ENCODE measurements around the gene TAF10. TPM values are rescaled to one million over a fixed set of nuclear protein-coding genes. Genes with fewer than 3 reads are reported as not detected.

Gene TAF10
- total RNA-seq, 1 experiment from 2014 or later: 142 TPM

GRCh38 chr11:6604081-6604626 is 7.9 kb downstream of the TAF10 start:
- no TSS peak for BruUV-seq (replicated peaks)

DNA sequence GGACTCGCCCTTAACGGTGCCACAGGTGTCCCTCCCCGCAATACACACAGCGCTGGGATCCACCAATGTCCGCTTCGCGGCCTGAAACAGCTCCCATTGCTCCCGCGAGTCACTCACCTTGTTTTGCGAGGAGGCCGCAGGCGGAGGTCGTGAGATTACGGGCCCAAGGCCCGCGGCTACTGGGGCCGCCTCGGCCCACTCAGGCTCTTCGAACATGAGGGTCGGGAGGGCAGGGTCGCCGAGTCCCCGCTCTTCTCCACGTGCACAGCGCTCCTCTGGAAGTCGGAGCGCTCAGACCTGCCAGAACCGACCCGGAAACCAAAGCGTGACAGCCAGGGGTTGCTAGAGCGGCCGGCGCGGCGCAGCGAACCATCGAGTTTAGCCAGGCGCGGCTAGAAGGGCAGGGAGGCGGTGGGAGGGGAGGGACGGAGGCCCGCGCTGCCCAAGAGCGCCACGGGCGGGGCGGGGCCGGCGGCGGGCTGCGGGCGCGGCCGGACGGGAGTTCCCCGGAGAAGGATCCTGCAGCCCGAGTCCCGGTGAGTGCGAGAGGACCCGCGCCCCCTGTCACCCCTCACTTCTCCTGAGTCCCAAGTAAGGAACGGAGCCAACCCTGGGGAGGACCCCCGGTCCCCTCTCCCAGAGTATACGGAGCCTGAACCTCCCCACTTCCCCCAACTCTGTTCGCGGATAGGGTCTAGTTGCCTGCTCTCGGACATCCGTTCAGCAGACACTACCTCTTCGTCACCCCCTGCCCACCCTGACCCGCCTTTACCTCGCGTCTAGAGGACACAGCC is 8.5 kb downstream of the TAF10 start, which contains the start of the genes ILK and RRP8:
Gene ILK (plus strand): TSS at position 488 of the 794 bp plus-strand sequence. CDS start 498 bp downstream, outside the sequence.
Gene RRP8 (minus strand): TSS at position 330 of the 794 bp plus-strand sequence. CDS start 114 bp downstream, at position 216.
- Mint-ChIP-seq H3K4me3 (ENCODE audit: unreplicated experiment) (no peak within 1 kb of the TSS), H3K4me1 (ENCODE audit: low read depth, unreplicated experiment) (peaks cover 17% of the 10 kb centered on the region), H3K36me3 (ENCODE audit: insufficient read depth, unreplicated experiment) (peaks cover 5% of the 10 kb centered on the region), H3K27ac (ENCODE audit: unreplicated experiment) (no peak within 1 kb of the TSS), H3K9me3 (ENCODE audit: unreplicated experiment) (no peaks in the 10 kb centered on the region), H3K27me3 (ENCODE audit: insufficient read depth, unreplicated experiment) (no peaks in the 10 kb centered on the region)
- TF ChIP-seq CTCF (IDR thresholded peaks at IDR 0.05; ENCODE audit: insufficient read depth in 1 of 2, low read depth in 1 of 2, low read length in 1 of 2, severe bottlenecking in 1 of 2, unreplicated experiment in 1 of 2): peak in 1 of 2 experiments; percentile 12
- POLR2A ChIA-PET: interaction anchor here (0.6 to 2.2 kb wide), 6 partner anchors 9 to 286 kb away, joined by 3 to 10 read pairs (median 6); partner anchors contain the start of genes ARFIP2, MRPL17 and TIMM10B
- no peaks in the 10 kb centered on the region for H3K27me3 ChIP-seq (replicated peaks; ENCODE audit: control insufficient read depth, insufficient read depth, low read length)
- H3K4me1 ChIP-seq: peaks cover 38% of the 10 kb centered on the region
- H3K4me3 ChIP-seq (ENCODE audit: low read depth, low read length): peak within 1 kb of the TSS; percentile 60
- intact Hi-C loops (cut with micrococcal nuclease; ENCODE audit: unreplicated experiment): loop anchor here (1.0 to 2.0 kb wide), 6 partner anchors 16 to 129 kb away; partner anchors contain the start of genes MRPL17 and TPP1
- no TSS peak for BruUV-seq (replicated peaks)
- no peaks in the 10 kb centered on the region for H3K9me3 ChIP-seq
- CTCF ChIA-PET: interaction anchor here (0.7 to 1.8 kb wide), 7 partner anchors 15 to 224 kb away, joined by 3 to 11 read pairs (median 4); partner anchors contain the start of genes MRPL17 and TPP1
- peak; percentile 90 to 93 for DNase-seq
- H3K36me3 ChIP-seq (ENCODE audit: control insufficient read depth, insufficient read depth, low read length): peaks cover 6% of the 10 kb centered on the region

More at GRCh38 chr11:6604081-6604626, 7.9 kb downstream of the TAF10 start:
- peaks cover 5% of the 10 kb centered on the region for H3K36me3 Mint-ChIP-seq (ENCODE audit: insufficient read depth, unreplicated experiment)
- H3K4me3 ChIP-seq (ENCODE audit: low read depth, low read length): peak overlapping the region; percentile 60
- no peaks in the 10 kb centered on the region for H3K9me3 ChIP-seq
- peak in 1 of 2 experiments; percentile 5 for TF ChIP-seq CTCF (IDR thresholded peaks at IDR 0.05; ENCODE audit: insufficient read depth in 1 of 2, low read depth in 1 of 2, low read length in 1 of 2, severe bottlenecking in 1 of 2, unreplicated experiment in 1 of 2)
- peaks cover 17% of the 10 kb centered on the region for H3K4me1 Mint-ChIP-seq (ENCODE audit: low read depth, unreplicated experiment)
- peak; percentile 60 for DNase-seq
- no peak overlapping the region for H3K4me3 Mint-ChIP-seq (ENCODE audit: unreplicated experiment)
- CTCF ChIA-PET: interaction anchor here (0.5 to 1.3 kb wide), 6 partner anchors 15 to 225 kb away, joined by 3 to 7 read pairs (median 4); partner anchors contain the start of genes MRPL17 and TPP1
- no peak overlapping the region for H3K27ac Mint-ChIP-seq (ENCODE audit: unreplicated experiment)
- intact Hi-C loops (cut with micrococcal nuclease; ENCODE audit: unreplicated experiment): loop anchor here (1.0 to 2.0 kb wide), 4 partner anchors 64 to 129 kb away; partner anchors contain the start of gene MRPL17
- POLR2A ChIA-PET: interaction anchor here (0.6 to 2.2 kb wide), 4 partner anchors 9 to 214 kb away, joined by 4 to 10 read pairs (median 6); partner anchors contain the start of genes ARFIP2, MRPL17, SMPD1 and TIMM10B
- peaks cover 8% of the 10 kb centered on the region for H3K36me3 ChIP-seq (ENCODE audit: control insufficient read depth, insufficient read depth, low read length)
- no peaks in the 10 kb centered on the region for H3K27me3 Mint-ChIP-seq (ENCODE audit: insufficient read depth, unreplicated experiment)
- no peaks in the 10 kb centered on the region for H3K27me3 ChIP-seq (replicated peaks; ENCODE audit: control insufficient read depth, insufficient read depth, low read length)
- peaks cover 34% of the 10 kb centered on the region for H3K4me1 ChIP-seq
- H3K9me3 Mint-ChIP-seq (ENCODE audit: unreplicated experiment): no peaks in the 10 kb centered on the region

Data from Caco-2 (cell line).